HepG2 (cell line): Measurements from ENCODE around the gene P3H4. TPM values are rescaled to one million over a fixed set of nuclear protein-coding genes. Genes with fewer than 3 reads are reported as not detected.
A peak's percentile ranks its signal among the peaks of the same experiment; 100 is the strongest.

ENCODE experiments used
- ATM ChIP-seq: fragments of 450-650 bp; IDR thresholded peaks from 2 replicates; pipeline ENCODE4 v1.7.1; 2017; ENCODE audit warnings: mild to moderate bottlenecking, borderline replicate concordance
- EP300 ChIP-seq, 3 experiments: sonication (generic) in 1 of 3; formaldehyde crosslinking in 1 of 3; IDR thresholded peaks; 2 replicates each; pipeline versions ENCODE4 v1.5.1 to v1.6.1; 2011 to 2020; ENCODE audit warnings: low read depth in 2 of 3, low read length in 2 of 3, borderline replicate concordance in 1 of 3, improper control_type of control experiment in 1 of 3, mild to moderate bottlenecking in 1 of 3, missing genetic modification reagents in 1 of 3, moderate library complexity in 1 of 3
- FOXJ3 ChIP-seq: sonication (generic); formaldehyde crosslinking; IDR thresholded peaks from 2 replicates; pipeline ENCODE4 v1.4.0; 2020; ENCODE audit warnings: missing genetic modification reagents, mild to moderate bottlenecking, borderline replicate concordance
- HBP1 ChIP-seq: IDR thresholded peaks from 2 replicates; pipeline ENCODE4 v1.6.1; 2016; ENCODE audit warnings: low read depth, control low read depth
- HOXA9 ChIP-seq: sonication (generic); formaldehyde crosslinking; IDR thresholded peaks from 2 replicates; pipeline ENCODE4 v1.8.1; 2022; ENCODE audit warnings: missing genetic modification reagents, mild to moderate bottlenecking, moderate library complexity, borderline replicate concordance
- KDM2A ChIP-seq: sonication (generic); formaldehyde crosslinking; IDR thresholded peaks from 2 replicates; pipeline ENCODE4 v1.4.0; 2020; ENCODE audit warnings: low read depth, missing genetic modification reagents, borderline replicate concordance
- KDM3A ChIP-seq: IDR thresholded peaks from 2 replicates; pipeline ENCODE4 v1.6.1; 2018; ENCODE audit warnings: low read depth, missing compliant biosample characterization
- KMT2B ChIP-seq: IDR thresholded peaks from 2 replicates; pipeline ENCODE4 v1.6.1; 2016; ENCODE audit warnings: missing genetic modification reagents, missing compliant biosample characterization
- MAF1 ChIP-seq: sonication (generic); formaldehyde crosslinking; IDR thresholded peaks from 2 replicates; pipeline ENCODE4 v1.5.0; 2020; ENCODE audit warnings: missing genetic modification reagents, borderline replicate concordance
- MTF1 ChIP-seq: sonication (generic); formaldehyde crosslinking; IDR thresholded peaks from 2 replicates; pipeline ENCODE4 v1.5.0; 2020; ENCODE audit warnings: missing genetic modification reagents
- PTBP1 ChIP-seq: fragments of 200-400 bp; formaldehyde crosslinking; IDR thresholded peaks from 2 replicates; pipeline ENCODE4 v1.6.1; 2018; ENCODE audit warnings: low read length, low read depth; ENCODE audit not compliant: poor library complexity, severe bottlenecking
- SMAD1 ChIP-seq: sonication (generic); formaldehyde crosslinking; IDR thresholded peaks from 2 replicates; pipeline ENCODE4 v1.4.0; 2020; ENCODE audit warnings: missing genetic modification reagents, low read depth, mild to moderate bottlenecking, borderline replicate concordance
- ZNF460 ChIP-seq: sonication (generic); formaldehyde crosslinking; IDR thresholded peaks from 2 replicates; pipeline ENCODE4 v1.5.1; 2020; ENCODE audit warnings: missing genetic modification reagents, mild to moderate bottlenecking, borderline replicate concordance
- ZNF674 ChIP-seq: sonication (generic); formaldehyde crosslinking; IDR thresholded peaks from 2 replicates; pipeline ENCODE4 v1.5.0; 2020; ENCODE audit warnings: low read depth, mild to moderate bottlenecking, missing genetic modification reagents
- polyA plus RNA-seq, 8 experiments: library from polyadenylated mRNA; depleted of rRNA in 3 of 8; stranded (reverse) in 7 of 8; unstranded in 1 of 8; fragments of >200 nt; fragmentation: Illumina TruSeq in 4 of 8; extraction: Trizol in 4 of 8; gene quantifications; 2 replicates each; pipeline versions ENCODE4 v1.2.1 to v1.2.3, GENCODE V29; 2011 to 2016; ENCODE audit warnings: low read depth in 4 of 8, missing spikeins in 1 of 8, mixed read lengths in 1 of 8; ENCODE audit not compliant: insufficient read depth in 1 of 8
- total RNA-seq, 5 experiments: library from RNA; depleted of rRNA; stranded (reverse); fragments of >200 nt; fragmentation: Illumina TruSeq; extraction: Trizol; gene quantifications; 2 replicates each; pipeline ENCODE4 v1.2.3, GENCODE V29; 2016; ENCODE audit warnings: low read depth in 1 of 5
- TF ChIP-seq, protein P1 (sequence below): sonication (generic); formaldehyde crosslinking; IDR thresholded peaks from 2 replicates; pipeline ENCODE4 v1.4.0; 2020; ENCODE audit warnings: mild to moderate bottlenecking, missing genetic modification reagents
- TF ChIP-seq, protein P2 (sequence below): IDR thresholded peaks from 2 replicates; pipeline ENCODE4 v1.6.1; 2016; ENCODE audit warnings: missing compliant biosample characterization, missing genetic modification reagents, borderline replicate concordance

P3H4 gene
- total and polyA plus RNA-seq, 2 of the 13 experiments (the other 11 are each of a cell fraction or from before 2014, with no cell fraction given), result 37.1 to 50.6 TPM

- TF ChIP-seq, protein P1, sequence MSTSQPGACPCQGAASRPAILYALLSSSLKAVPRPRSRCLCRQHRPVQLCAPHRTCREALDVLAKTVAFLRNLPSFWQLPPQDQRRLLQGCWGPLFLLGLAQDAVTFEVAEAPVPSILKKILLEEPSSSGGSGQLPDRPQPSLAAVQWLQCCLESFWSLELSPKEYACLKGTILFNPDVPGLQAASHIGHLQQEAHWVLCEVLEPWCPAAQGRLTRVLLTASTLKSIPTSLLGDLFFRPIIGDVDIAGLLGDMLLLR (CRISPR knock-in tag), result no peak
- TF ChIP-seq ZNF460 (CRISPR knock-in tag) (no peak), FOXJ3 (CRISPR knock-in tag) (no peak; the same call in 1 of the 2 replicates), MTF1 (CRISPR knock-in tag) (no peak), HOXA9 (CRISPR knock-in tag) (no peak), SMAD1 (CRISPR knock-in tag) (0 out of 2 replicates have a peak, but pooled peaks have one; percentile 23), MAF1 (no peak), PTBP1 (no peak), HBP1 (CRISPR knock-in tag) (no peak; the same call in 1 of the 2 replicates), ZNF674 (CRISPR knock-in tag) (no peak), EP300 (IDR thresholded peaks at IDR 0.05; ENCODE audit: low read depth in 2 of 2, low read length in 2 of 2) (no peak; a peak in 1 of 4 replicates), EP300 (CRISPR knock-in tag; IDR thresholded peaks at IDR 0.05; ENCODE audit: borderline replicate concordance) (no peak), ATM (no peak), KDM2A (no peak; the same call in 1 of the 2 replicates), KMT2B (CRISPR knock-in tag) (peak; percentile 35; the same call in 1 of the 2 replicates), KDM3A (CRISPR knock-in tag) (no peak)
- TF ChIP-seq, protein P2, sequence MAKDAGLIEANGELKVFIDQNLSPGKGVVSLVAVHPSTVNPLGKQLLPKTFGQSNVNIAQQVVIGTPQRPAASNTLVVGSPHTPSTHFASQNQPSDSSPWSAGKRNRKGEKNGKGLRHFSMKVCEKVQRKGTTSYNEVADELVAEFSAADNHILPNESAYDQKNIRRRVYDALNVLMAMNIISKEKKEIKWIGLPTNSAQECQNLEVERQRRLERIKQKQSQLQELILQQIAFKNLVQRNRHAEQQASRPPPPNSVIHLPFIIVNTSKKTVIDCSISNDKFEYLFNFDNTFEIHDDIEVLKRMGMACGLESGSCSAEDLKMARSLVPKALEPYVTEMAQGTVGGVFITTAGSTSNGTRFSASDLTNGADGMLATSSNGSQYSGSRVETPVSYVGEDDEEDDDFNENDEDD, result 0 out of 2 replicates have a peak, but pooled peaks have one; percentile 6
Measured at GRCh38 chr17:41792845-41793783, 18.6 kb downstream of the P3H4 start (continued).
